NCI-H146 treated with DMSO at 0.1 percent for 48 hours (cell line): ENCODE measurements around the gene HOXA13.

Experiments used
- DNase-seq: peaks from one replicate; lab custom pipeline; 2025; ENCODE audit not compliant: unreplicated experiment; lab: John Stamatoyannopoulos, UW

Gene HOXA13

GRCh38 chr7:27149842-27150567, 49.9 kb downstream of the HOXA13 start:
- DNase-seq: no peak

GRCh38 chr7:27148756-27149641, 50.9 kb downstream of the HOXA13 start:
- DNase-seq: no peak

DNA sequence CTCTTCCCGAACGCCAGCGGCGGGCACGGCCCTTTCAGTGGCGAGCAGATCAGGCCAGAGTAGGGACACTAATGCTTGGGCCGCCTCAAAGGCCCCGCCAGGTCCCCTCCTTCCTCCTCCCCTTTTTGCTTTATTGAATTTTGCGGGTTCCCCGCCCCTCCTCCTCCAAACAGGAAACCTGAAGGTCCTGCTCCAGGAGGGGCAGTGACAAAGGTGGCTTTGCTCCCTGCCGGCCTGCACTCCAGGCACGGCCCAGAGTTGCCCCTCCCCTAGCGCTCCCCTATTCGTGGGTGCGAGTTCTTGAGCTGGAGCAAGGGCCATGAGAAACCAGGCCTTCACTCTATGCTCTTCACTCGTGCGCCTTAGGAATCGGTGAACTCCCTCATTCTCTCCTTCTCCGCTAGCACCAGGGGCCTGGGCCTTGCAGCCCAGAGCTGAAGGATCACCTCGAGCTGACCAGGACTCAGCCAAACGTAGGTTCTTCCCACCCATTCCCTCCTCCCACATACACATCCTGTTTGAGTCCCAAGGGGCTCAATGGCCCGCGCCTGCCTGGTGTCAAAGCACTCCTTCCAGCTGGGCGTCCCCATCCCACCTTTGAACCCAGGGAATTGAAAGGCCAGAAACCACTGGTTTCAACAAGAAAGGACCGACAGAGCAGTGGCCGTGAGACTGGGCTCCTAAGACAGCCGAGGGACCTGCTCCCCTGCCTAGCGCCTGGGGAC, 51.7 kb downstream of the HOXA13 start:
- DNase-seq: no peak

DNA sequence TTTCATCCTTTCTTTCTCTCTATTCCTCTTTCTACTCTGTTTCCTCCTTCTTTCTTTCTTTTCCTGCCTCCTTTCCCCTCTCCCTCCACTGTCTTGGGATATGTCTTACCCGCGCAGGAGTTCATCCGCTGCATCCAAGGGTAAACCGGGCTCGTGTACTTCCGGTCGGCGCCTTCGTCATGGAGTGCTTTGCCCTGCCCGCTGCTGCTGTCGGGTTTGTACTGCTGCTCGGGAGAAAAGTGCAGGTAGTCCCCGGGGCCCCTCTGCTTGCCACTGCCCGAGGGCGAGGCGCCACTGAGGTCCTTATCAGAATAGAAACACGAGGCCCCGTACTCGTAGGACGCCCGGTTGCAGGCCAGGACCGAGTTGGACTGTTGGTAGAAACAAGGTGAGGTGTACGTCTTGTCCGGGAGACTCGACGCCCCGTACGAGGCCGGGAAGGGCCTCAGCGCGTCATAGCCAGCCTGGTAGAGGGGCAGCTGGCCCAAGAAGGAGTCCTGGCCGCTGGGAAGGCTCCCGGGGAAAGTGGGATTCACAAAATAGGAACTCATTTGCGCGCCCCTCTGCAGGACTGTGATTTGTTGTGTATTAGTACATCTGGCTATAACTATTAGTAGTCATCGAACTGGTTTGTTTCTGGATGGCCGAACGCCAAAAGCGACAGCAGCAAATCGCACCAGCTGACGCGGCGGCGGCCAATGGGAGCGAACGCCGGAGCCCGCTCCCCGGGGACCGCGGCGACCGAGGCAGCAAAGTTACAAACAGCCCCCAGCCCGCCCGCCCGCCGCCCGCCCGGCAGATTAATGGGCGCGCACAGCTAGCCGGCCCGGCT, 52.5 kb downstream of the HOXA13 start, which contains the start of gene HOXA6:
Gene HOXA6 (minus strand): TSS at position 576 of the 832 bp plus-strand sequence. CDS start 25 bp downstream, at position 551.
- DNase-seq: peak; percentile 42

GRCh38 chr7:27146491-27147198, 53.2 kb downstream of the HOXA13 start:
- no peak for DNase-seq

GRCh38 chr7:27145914-27146412, 53.9 kb downstream of the HOXA13 start:
- DNase-seq: no peak

GRCh38 chr7:27145165-27145913, 54.6 kb downstream of the HOXA13 start:
- DNase-seq: no peak

DNA sequence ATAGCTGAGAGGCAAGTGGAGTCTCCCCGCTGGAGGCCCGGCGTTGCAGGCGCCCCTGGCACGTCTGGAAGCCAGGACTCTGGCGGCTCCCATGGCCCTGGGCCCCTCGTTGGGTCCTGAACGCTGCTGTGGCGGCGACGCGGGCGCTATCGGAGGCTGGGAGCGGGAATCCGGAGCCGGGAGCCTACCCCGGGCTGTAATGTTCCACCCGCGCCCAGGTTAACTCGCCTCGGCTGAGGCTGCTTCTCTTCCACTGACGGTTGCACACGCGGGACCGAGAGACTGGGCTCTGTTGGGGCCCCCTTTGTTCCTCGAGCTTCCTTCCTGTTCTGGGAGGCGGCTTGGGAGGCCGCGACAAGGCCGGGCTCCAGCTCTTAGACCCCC, 55.1 kb downstream of the HOXA13 start:
- no peak for DNase-seq
